PC-9 (cell line): ENCODE measurements around the gene IRF9. TPM values are rescaled to one million over a fixed set of nuclear protein-coding genes. Genes with fewer than 3 reads are reported as not detected.

Experiments used
- BruUV-seq: library from RNA; stranded (reverse); fragments of 400-500 nt; replicated peaks from 2 replicates; lab custom pipeline; 2021; lab: Mats Ljungman, UMichigan
- CTCF ChIA-PET: fragments of 300-600 bp; sonication (Branson Sonifier 250); formaldehyde crosslinking; loops from one replicate; lab custom pipeline; 2022; ENCODE audit warnings: antibody characterized with exemption; lab: Charles Lee
- POLR2A ChIA-PET: fragments of 300-600 bp; sonication (Branson Sonifier 250); formaldehyde crosslinking; loops from one replicate; lab custom pipeline; 2022; ENCODE audit warnings: antibody characterized with exemption; ENCODE audit not compliant: unreplicated experiment; lab: Charles Lee
- DNase-seq, 2 experiments: peaks; one replicate each; pipeline versions ENCODE4 v3.0.0 to v3.0.0-alpha.2; 2015 to 2022; ENCODE audit warnings: mixed read lengths in 1 of 2
- H2AFZ ChIP-seq: fragments of 200-600 bp; sonication (generic); 2 replicates; pipeline ENCODE4 v1.8.1; 2017; ENCODE audit warnings: antibody characterized with exemption
- H3F3A ChIP-seq: fragments of 200-600 bp; sonication (generic); 2 replicates; pipeline ENCODE4 v1.8.1; 2017; ENCODE audit warnings: antibody characterized with exemption, mild to moderate bottlenecking, low read depth; ENCODE audit not compliant: insufficient read depth
- H3K27ac ChIP-seq: fragments of 200-600 bp; sonication (generic); 2 replicates; pipeline ENCODE4 v1.6.1; 2016; ENCODE audit warnings: mixed run types
- H3K27me3 ChIP-seq: fragments of 200-600 bp; sonication (generic); 2 replicates; pipeline ENCODE4 v1.6.1; 2016; ENCODE audit warnings: low read depth, mixed run types; ENCODE audit not compliant: insufficient read depth
- H3K36me3 ChIP-seq: fragments of 200-600 bp; sonication (generic); 2 replicates; pipeline ENCODE4 v1.6.1; 2016; ENCODE audit warnings: low read depth, mixed run types
- H3K4me1 ChIP-seq: fragments of 200-600 bp; sonication (generic); replicated peaks from 2 replicates; pipeline ENCODE4 v1.6.1; 2016; ENCODE audit warnings: mixed run types; ENCODE audit not compliant: insufficient read depth
- H3K4me2 ChIP-seq: fragments of 200-600 bp; sonication (generic); 2 replicates; pipeline ENCODE4 v1.6.1; 2017; ENCODE audit warnings: mixed run types
- H3K4me3 ChIP-seq: fragments of 200-600 bp; sonication (generic); 2 replicates; pipeline ENCODE4 v1.6.1; 2016; ENCODE audit warnings: mixed run types
- H3K79me2 ChIP-seq: fragments of 200-600 bp; sonication (generic); 2 replicates; pipeline ENCODE4 v1.6.1; 2017; ENCODE audit warnings: low read depth, mixed run types
- H3K9me2 ChIP-seq: fragments of 200-600 bp; sonication (generic); 2 replicates; pipeline ENCODE4 v1.8.1; 2017; ENCODE audit warnings: mild to moderate bottlenecking; ENCODE audit not compliant: insufficient read depth
- H3K9me3 ChIP-seq: fragments of 200-600 bp; sonication (generic); 2 replicates; pipeline ENCODE4 v1.8.1; 2016; ENCODE audit warnings: low read depth; ENCODE audit not compliant: insufficient read depth
- H4K20me1 ChIP-seq: fragments of 200-600 bp; sonication (generic); 2 replicates; pipeline ENCODE4 v1.8.1; 2017; ENCODE audit not compliant: insufficient read depth
- EZH2 ChIP-seq: fragments of 200-600 bp; sonication (generic); IDR thresholded peaks from 2 replicates; pipeline ENCODE4 v1.8.0; 2017; ENCODE audit warnings: antibody characterized with exemption, low read depth
- intact Hi-C: fragments of 100-400 bp; cut with micrococcal nuclease; formaldehyde crosslinking; loops from one replicate; pipeline ENCODE4 v1.10.0; 2022; ENCODE audit not compliant: unreplicated experiment
- total RNA-seq: library from RNA; stranded (reverse); gene quantifications from 2 replicates; pipeline ENCODE4 v1.2.3, GENCODE V29; 2021
- TF ChIP-seq, protein P1 (sequence below): fragments of 200-600 bp; sonication (generic); conservative IDR thresholded peaks from 2 replicates; pipeline ENCODE4 v1.6.1; 2017; ENCODE audit warnings: mixed run types, antibody characterized with exemption, mild to moderate bottlenecking, moderate library complexity

Gene IRF9
- total RNA-seq, 1 experiment from 2014 or later: 21.4 TPM

GRCh38 chr14:24115422-24116127 is 45.5 kb upstream of the IRF9 start:
- peaks cover 13% of the 10 kb centered on the region; the same call in 1 of the 2 replicates for H3F3A ChIP-seq
- peaks cover 15% of the 10 kb centered on the region for H3K4me1 ChIP-seq
- peak overlapping the region; percentile 83 for H2AFZ ChIP-seq
- H3K4me2 ChIP-seq: peak overlapping the region; percentile 97
- BruUV-seq: TSS peak; percentile 74
- peaks cover 13% of the 10 kb centered on the region for H3K79me2 ChIP-seq
- intact Hi-C loops: no loop called here
- CTCF ChIA-PET: interaction anchor here (1.1 kb wide), 1 partner anchor 31 kb away, joined by 4 read pairs; the partner anchor contains the start of genes PSME2 and RNF31
- TF ChIP-seq, protein P1, sequence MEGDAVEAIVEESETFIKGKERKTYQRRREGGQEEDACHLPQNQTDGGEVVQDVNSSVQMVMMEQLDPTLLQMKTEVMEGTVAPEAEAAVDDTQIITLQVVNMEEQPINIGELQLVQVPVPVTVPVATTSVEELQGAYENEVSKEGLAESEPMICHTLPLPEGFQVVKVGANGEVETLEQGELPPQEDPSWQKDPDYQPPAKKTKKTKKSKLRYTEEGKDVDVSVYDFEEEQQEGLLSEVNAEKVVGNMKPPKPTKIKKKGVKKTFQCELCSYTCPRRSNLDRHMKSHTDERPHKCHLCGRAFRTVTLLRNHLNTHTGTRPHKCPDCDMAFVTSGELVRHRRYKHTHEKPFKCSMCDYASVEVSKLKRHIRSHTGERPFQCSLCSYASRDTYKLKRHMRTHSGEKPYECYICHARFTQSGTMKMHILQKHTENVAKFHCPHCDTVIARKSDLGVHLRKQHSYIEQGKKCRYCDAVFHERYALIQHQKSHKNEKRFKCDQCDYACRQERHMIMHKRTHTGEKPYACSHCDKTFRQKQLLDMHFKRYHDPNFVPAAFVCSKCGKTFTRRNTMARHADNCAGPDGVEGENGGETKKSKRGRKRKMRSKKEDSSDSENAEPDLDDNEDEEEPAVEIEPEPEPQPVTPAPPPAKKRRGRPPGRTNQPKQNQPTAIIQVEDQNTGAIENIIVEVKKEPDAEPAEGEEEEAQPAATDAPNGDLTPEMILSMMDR: no peak
- no peak for TF ChIP-seq EZH2
- no peaks in the 10 kb centered on the region for H3K9me2 ChIP-seq
- peaks cover 8% of the 10 kb centered on the region; the same call in 1 of the 2 replicates for H3K36me3 ChIP-seq
- DNase-seq: no peak
- H3K27ac ChIP-seq: no peak overlapping the region
- peak overlapping the region; percentile 69 for H3K4me3 ChIP-seq
- H3K9me3 ChIP-seq: no peaks in the 10 kb centered on the region
- no peaks in the 10 kb centered on the region for H3K27me3 ChIP-seq
- POLR2A ChIA-PET: interaction anchor here (0.5 to 1.5 kb wide), 8 partner anchors 17 to 98 kb away, joined by 3 to 26 read pairs (median 4); partner anchors contain the start of genes CHMP4A, EMC9, IRF9 and PCK2
- H4K20me1 ChIP-seq: no peaks in the 10 kb centered on the region

DNA sequence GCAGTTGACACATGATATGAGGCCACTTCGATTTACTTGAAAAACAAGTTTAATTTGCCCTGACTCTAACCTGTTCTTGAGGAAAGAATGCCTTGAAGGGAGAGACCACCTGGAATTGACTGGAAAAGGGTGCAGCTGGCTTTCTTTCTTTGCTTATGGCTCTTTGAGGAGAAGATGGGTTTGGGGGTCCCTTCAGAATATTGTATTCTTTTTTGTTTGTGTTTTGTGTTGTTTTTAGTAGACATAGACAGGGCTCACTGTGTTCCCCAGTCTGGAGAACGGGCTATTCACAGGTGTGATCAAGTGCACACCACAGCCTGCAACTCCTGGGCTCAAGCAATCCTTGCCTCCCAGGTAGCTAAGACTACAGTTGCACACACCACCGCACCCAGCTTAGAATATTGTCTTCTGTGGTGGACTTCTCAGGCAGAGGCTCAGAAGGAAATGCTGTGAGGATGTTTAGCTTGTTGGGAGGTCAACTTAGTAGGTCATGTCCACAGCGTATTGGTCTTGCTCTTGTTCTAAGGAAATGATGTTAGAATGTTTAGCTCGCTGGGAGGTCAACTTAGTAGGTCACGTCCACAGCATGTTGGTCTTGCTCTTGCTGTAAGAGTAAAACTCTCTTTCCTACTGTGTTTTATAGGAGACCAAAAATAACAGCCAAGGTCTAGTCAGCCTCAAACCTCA is 44.8 kb upstream of the IRF9 start:
- Histone ChIP-seq H3K36me3 (peaks cover 8% of the 10 kb centered on the region; the same call in 1 of the 2 replicates), H3K9me2 (no peaks in the 10 kb centered on the region), H3F3A (peaks cover 12% of the 10 kb centered on the region; the same call in 1 of the 2 replicates), H3K4me1 (peaks cover 11% of the 10 kb centered on the region), H3K9me3 (no peaks in the 10 kb centered on the region), H3K27me3 (no peaks in the 10 kb centered on the region), H2AFZ (no peak overlapping the region), H3K4me3 (peak overlapping the region; percentile 69), H3K4me2 (peak overlapping the region; percentile 97), H3K27ac (no peak overlapping the region), H4K20me1 (no peaks in the 10 kb centered on the region), H3K79me2 (peaks cover 13% of the 10 kb centered on the region)
- TF ChIP-seq EZH2: no peak
- TF ChIP-seq, protein P1: no peak
- ChIA-PET CTCF (interaction anchor here (0.7 kb wide), 1 partner anchor 21 kb away, joined by 3 read pairs; no protein-coding TSS in a partner anchor), POLR2A (no interaction called here)
- intact Hi-C loops: no loop called here
- DNase-seq: no peak
- BruUV-seq: no TSS peak

DNA sequence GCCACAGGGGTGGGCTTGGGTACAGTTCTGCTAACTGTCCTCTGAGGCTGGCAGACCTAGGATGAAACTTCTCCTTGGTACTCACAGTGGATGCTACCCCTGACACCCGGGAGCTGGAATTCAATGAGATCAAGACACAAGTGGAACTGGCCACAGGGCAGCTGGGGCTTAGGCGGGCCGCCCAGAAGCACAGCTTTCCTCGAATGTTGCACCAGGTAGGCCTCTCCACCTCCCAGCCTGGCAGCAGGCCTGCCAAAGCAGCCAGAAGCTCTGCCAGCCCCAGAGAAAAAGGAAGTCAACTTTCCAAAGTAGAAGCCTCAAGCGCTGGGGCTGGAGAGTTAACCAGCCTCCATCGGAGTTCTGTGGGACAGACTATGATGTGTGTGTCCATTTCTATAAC is 43.9 kb upstream of the IRF9 start:
- no peak overlapping the region for H3K27ac ChIP-seq
- H2AFZ ChIP-seq: no peak overlapping the region
- H3K4me2 ChIP-seq: no peak overlapping the region
- CTCF ChIA-PET: interaction anchor here (0.5 kb wide), 1 partner anchor 506 kb away, joined by 14 read pairs; no protein-coding TSS in a partner anchor
- H3K9me3 ChIP-seq: no peaks in the 10 kb centered on the region
- peaks cover 8% of the 10 kb centered on the region; the same call in 1 of the 2 replicates for H3K36me3 ChIP-seq
- TF ChIP-seq, protein P1: no peak
- no peak for TF ChIP-seq EZH2
- peaks cover 11% of the 10 kb centered on the region for H3K4me1 ChIP-seq
- POLR2A ChIA-PET: no interaction called here
- no peak overlapping the region for H3K4me3 ChIP-seq
- no peaks in the 10 kb centered on the region for H3K27me3 ChIP-seq
- BruUV-seq: no TSS peak
- no peak for DNase-seq
- peaks cover 12% of the 10 kb centered on the region; the same call in 1 of the 2 replicates for H3F3A ChIP-seq
- no peaks in the 10 kb centered on the region for H3K9me2 ChIP-seq
- intact Hi-C loops: no loop called here
- H4K20me1 ChIP-seq: no peaks in the 10 kb centered on the region
- H3K79me2 ChIP-seq: peaks cover 13% of the 10 kb centered on the region
